AG08396 (cell line): ENCODE results near the gene SCP2.

Experiments
- DNase-seq: peaks from one replicate; pipeline ENCODE4 v3.0.0; 2012; ENCODE audit warnings: low spot score, mixed read lengths

SCP2 gene

GRCh38 chr1:53082826-53083455, 155.9 kb downstream of the SCP2 start:
- DNase-seq, result no peak

- DNase-seq, result no peak
Observed at GRCh38 chr1:53083636-53084588, 156.8 kb downstream of the SCP2 start.

- no peak for DNase-seq
Observed at GRCh38 chr1:53084589-53084971, 157.5 kb downstream of the SCP2 start.

GRCh38 chr1:53085405-53085804, 158.3 kb downstream of the SCP2 start:
- no peak for DNase-seq

GRCh38 chr1:53086491-53087070, 159.5 kb downstream of the SCP2 start:
- DNase-seq, result no peak

- DNase-seq, result no peak
Observed at GRCh38 chr1:53087332-53088285, 160.5 kb downstream of the SCP2 start.

DNA sequence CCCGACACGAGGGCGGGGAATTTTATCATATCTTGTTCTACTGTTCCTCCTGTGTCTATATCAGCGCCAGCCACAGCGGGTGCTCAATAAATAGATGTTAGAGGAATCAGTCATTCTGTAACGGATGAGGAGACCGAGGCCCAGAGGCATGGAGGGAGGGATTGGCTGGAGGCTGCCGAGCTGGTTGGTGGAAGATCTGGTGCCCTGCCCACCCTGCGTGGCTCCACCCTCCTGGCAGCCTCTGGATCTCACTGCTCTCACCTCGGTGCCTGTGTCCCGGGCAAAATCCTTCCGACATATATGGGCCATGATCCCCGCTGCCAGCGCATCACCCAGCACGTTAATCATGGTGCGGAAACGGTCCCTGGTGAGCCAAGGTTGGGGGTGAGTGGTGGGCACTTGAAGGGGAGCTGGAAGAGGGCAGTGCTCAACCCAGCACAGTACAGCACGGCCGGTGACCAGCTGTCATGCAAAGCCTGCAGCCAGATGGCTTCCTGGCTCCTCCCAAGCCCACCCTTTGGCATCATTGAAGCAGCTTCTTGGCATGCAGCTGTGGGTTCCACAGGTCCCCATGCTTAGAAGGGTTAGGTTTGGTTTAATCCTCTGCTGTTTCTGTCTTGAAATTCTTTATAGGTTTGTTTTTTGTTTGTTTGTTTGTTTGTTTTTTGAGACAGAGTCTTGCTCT, 161.7 kb downstream of the SCP2 start:
- no peak for DNase-seq

GRCh38 chr1:53089478-53090226, 162.6 kb downstream of the SCP2 start:
- no peak for DNase-seq

- DNase-seq, result no peak
Observed at GRCh38 chr1:53090227-53091147, 163.4 kb downstream of the SCP2 start.

DNA sequence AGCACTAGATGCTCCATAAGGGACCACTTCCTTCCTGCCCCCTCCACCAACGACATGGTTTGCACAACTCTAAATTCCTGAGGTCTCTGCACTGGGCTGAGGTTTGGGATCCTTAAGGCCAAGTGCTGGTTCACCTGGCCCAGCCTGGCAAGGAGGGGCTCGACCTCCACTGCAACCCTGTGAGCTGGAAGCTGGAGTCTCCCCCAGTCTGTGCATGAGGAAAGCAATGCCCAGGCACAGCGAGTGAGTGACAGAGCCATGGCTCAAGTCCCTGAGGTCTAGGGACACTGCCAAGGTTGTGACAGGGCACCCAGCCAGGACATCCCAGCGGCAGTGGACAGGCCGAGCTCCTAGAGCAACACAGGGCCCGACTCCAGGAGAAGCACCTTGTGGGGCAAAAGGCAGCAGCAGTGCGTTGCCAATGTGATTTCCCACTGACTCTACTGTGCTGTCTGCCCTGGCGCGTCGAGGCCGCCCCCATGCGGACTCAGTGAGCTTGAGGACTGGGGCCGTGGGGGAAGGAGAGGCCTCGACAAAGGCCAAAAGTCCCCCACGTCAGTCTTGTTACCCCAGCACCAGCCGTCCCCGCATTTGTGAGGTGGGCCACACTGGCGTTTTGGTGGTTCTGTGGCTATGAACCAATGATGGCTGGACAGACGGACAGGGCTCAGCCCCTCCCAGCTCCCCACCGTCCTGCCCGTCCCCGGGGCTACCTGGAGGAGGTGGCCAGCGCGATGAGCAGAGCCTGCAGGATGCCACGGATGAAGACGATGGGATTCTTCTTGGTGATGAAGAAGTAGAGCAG, 165.0 kb downstream of the SCP2 start:
- DNase-seq, result no peak

- no peak for DNase-seq
Observed at GRCh38 chr1:53092659-53093450, 165.8 kb downstream of the SCP2 start.

DNA sequence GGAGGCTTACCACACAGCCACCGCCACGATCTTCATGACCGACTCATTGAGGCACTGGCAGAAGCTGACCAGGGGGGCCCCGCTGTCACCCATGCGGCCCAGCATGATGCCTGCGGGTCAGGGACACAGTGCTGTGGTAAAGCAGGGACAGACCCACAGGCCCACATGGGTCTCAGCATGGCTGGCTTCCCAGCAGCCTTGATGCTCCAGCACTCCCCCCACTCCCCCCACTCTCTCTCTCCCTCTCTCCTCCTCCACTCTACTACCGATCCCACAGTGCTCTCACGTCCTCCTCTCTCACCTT, 166.3 kb downstream of the SCP2 start:
- no peak for DNase-seq

DNA sequence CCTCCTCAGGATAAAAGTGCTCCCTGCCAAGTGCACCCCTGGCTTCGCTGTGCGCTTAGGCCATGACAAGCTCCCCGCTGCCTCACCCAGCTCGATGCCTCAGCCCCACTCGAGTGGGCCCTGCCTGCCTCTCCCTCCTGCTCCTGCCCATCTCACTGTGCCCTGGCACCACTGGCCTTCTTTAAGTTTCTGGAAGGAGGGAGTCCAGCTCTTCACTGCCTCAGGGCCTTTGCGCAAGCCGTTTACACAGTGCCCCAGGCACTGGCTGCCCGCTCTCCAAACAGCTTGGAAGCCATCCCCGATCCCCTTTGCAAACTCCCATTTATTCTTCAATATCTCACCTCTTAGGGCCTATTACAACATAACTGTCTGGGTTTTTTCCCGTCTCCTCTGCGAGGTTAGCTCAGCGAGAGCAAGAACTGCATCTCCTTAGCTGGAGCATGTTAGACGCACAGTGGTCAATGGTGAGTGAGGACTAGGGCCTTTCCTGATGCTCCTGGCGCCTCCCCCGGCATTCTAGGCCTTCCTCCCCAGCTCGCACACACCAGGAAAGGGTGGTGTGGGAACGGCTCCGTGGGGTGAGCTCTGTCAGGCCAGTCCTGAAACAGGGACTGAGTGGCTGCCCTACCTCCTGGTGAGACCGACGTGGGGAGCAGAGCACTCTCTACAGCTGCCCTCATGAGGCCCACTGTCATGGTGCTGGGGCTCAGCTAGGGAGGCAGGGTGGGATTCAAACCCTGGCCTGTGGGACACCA, 166.9 kb downstream of the SCP2 start:
- DNase-seq, result no peak

DNA sequence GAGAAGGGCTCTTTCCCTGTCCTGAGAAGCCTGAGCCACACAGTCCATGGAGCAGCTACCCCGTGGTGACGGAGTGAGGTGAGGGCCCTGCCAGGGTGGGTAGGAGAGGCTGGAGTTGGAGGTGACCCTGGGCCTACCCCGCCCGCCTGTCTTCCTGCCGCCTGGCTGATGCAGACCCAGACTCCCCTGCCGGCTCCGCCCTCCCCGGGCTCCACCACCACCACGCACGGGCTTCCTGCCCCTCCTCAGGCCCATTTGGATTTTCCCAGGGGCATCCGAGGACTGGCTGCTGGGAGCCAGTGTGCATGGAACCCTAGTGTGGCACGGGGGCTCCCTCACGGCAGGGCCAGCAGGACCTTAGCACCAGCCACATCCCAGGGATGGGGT, 167.4 kb downstream of the SCP2 start:
- no peak for DNase-seq
